ENCODE measurements around the gene TMEM121. TPM values are rescaled to one million over a fixed set of nuclear protein-coding genes. Genes with fewer than 3 reads are reported as not detected.
A peak's percentile ranks its signal among the peaks of the same experiment; 100 is the strongest.

Gene TMEM121
- total and polyA plus RNA-seq, 10 of the 15 experiments (the other 5 are each of a cell fraction or from before 2014, with no cell fraction given): 0.04 to 4.9 (median 1.2) TPM; not detected in 2

DNA sequence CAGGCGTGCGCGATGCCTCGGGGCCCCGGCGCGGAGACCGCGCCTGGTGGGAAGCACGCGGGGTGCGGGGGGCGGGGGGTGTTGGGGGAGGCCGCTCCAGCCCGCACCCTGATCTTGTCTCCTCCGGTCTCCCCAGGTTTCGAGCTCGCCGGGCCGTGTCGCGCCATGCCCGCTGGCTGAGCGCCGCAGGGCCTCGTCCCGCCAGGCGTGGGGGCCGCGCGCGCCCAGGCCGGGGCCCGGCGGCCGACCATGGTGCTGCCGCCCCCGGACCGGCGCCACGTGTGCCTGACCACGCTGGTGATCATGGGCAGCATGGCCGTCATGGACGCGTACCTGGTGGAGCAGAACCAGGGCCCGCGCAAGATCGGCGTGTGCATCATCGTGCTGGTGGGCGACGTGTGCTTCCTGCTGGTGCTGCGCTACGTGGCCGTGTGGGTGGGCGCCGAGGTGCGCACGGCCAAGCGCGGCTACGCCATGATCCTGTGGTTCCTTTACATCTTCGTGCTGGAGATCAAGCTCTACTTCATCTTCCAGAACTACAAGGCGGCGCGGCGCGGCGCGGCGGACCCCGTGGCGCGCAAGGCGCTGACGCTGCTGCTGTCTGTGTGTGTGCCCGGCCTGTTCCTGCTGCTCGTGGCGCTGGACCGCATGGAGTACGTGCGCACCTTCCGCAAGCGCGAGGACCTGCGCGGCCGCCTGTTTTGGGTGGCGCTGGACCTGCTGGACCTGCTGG, 2.4 kb downstream of the TMEM121 start:
- no peak for DNase-seq (ENCODE audit: low read depth, low spot score)
- CTCF ChIA-PET: interaction anchor here (0.7 to 1.9 kb wide), 9 partner anchors 12 to 944 kb away, joined by 3 to 18 read pairs (median 4); no protein-coding TSS in a partner anchor
- 25% methylated on average over 49 of the region's 89 CpGs for WGBS (ENCODE audit: insufficient coverage, insufficient replicate concordance, low lambda C conversion rate, missing lambda C conversion rate)
- H3K79me2 ChIP-seq (ENCODE audit: control insufficient read depth, insufficient read depth, low read length): no peaks in the 10 kb centered on the region
- H3K36me3 ChIP-seq (ENCODE audit: control insufficient read depth in 2 of 2, insufficient read depth in 2 of 2, low read length in 1 of 2): no peaks in the 10 kb centered on the region
- no peaks in the 10 kb centered on the region for H3K9me3 ChIP-seq (replicated peaks; ENCODE audit: control insufficient read depth, insufficient read depth, low read length)
- H2AFZ ChIP-seq (ENCODE audit: control insufficient read depth, low read depth, low read length): peak overlapping the region; percentile 92
- TF ChIP-seq GABPA (IDR thresholded peaks at IDR 0.05; ENCODE audit: low read depth) (no peak), PAX5 (IDR thresholded peaks at IDR 0.05; ENCODE audit: borderline replicate concordance, low read depth, low read length) (peak; percentile 44; the same call in 1 of the 2 replicates)
- POLR2A ChIA-PET: interaction anchor here (0.6 kb wide), 1 partner anchor 303 kb away, joined by 7 read pairs; no protein-coding TSS in a partner anchor
- H3K4me3 ChIP-seq: peak overlapping the region; percentile 32; the same call in 1 of the 2 replicates
- H3K27me3 ChIP-seq (replicated peaks in 1 of 2; ENCODE audit: control insufficient read depth in 2 of 2, insufficient read depth in 2 of 2, low read length in 1 of 2): peaks cover 5 to 7% of the 10 kb centered on the region in 2 experiments; a peak in 3 of 4 replicates
- FAIRE-seq: peak; percentile 35
- in situ Hi-C loops (cut with MboI) (no loop called here), intact Hi-C loops (cut with micrococcal nuclease; ENCODE audit: unreplicated experiment) (loop anchor here (5.0 kb wide), 2 partner anchors 36 to 326 kb away; partner anchors contain the start of gene TEDC1)
- SMC1A ChIA-PET (ENCODE audit: uncharacterized antibody, unreplicated experiment): interaction anchor here (1.0 to 1.8 kb wide), 2 partner anchors 43 to 157 kb away, joined by 3 to 11 read pairs; no protein-coding TSS in a partner anchor
- no peaks in the 10 kb centered on the region for H4K20me1 ChIP-seq (ENCODE audit: control insufficient read depth, insufficient read depth)
- no TSS peak for BruUV-seq (replicated peaks)
- no peak overlapping the region; the same call in 1 of the 2 replicates for H3K9ac ChIP-seq (ENCODE audit: control insufficient read depth, insufficient read depth, low read length)
- RAD21 ChIA-PET (ENCODE audit: unreplicated experiment): interaction anchor here (0.5 to 1.6 kb wide), 7 partner anchors 39 to 199 kb away, joined by 3 to 10 read pairs (median 4); no protein-coding TSS in a partner anchor
- H3K4me1 ChIP-seq (ENCODE audit: control insufficient read depth, insufficient read depth, low read length): peaks cover 4% of the 10 kb centered on the region
- H3K27ac ChIP-seq (ENCODE audit: control insufficient read depth, insufficient read depth): no peak overlapping the region
- peak overlapping the region; percentile 57 for H3K4me2 ChIP-seq (ENCODE audit: control insufficient read depth, insufficient read depth)
- no peak; the same call in 2 of the 3 replicates for ATAC-seq

DNA sequence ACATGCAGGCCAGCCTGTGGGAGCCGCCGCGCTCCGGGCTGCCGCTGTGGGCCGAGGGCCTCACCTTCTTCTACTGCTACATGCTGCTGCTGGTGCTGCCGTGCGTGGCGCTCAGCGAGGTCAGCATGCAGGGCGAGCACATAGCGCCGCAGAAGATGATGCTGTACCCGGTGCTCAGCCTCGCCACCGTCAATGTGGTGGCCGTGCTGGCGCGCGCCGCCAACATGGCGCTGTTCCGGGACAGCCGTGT, 2.9 kb downstream of the TMEM121 start:
- H4K20me1 ChIP-seq (ENCODE audit: control insufficient read depth, insufficient read depth): no peaks in the 10 kb centered on the region
- WGBS (ENCODE audit: insufficient coverage, insufficient replicate concordance, low lambda C conversion rate, missing lambda C conversion rate): 39% methylated on average over 24 of the region's 24 CpGs
- H2AFZ ChIP-seq (ENCODE audit: control insufficient read depth, low read depth, low read length): peak overlapping the region; percentile 42; the same call in 1 of the 2 replicates
- TF ChIP-seq SPI1 (IDR thresholded peaks at IDR 0.05; ENCODE audit: borderline replicate concordance, insufficient read depth, low read depth, low read length) (no peak), CREB1 (IDR thresholded peaks at IDR 0.05; ENCODE audit: low read depth) (no peak), GATAD2B (conservative IDR thresholded peaks at IDR 0.05; ENCODE audit: low read depth) (0 out of 2 replicates have a peak, but pooled peaks have one; percentile 7), ZZZ3 (IDR thresholded peaks at IDR 0.05; ENCODE audit: control insufficient read depth, insufficient read length, low read depth) (no peak)
- FAIRE-seq (no peak), ATAC-seq (no peak; the same call in 2 of the 3 replicates), DNase-seq (ENCODE audit: low read depth, low spot score) (no peak)
- RAD21 ChIA-PET (ENCODE audit: unreplicated experiment): interaction anchor here (1.2 to 1.6 kb wide), 2 partner anchors 39 to 49 kb away, joined by 6 to 10 read pairs; no protein-coding TSS in a partner anchor
- POLR2A ChIA-PET: no interaction called here
- H3K9ac ChIP-seq (ENCODE audit: control insufficient read depth, insufficient read depth, low read length): no peak overlapping the region
- intact Hi-C loops (cut with micrococcal nuclease; ENCODE audit: unreplicated experiment) (loop anchor here (5.0 kb wide), 2 partner anchors 37 to 327 kb away; partner anchors contain the start of gene TEDC1), in situ Hi-C loops (cut with MboI) (no loop called here)
- H3K9me3 ChIP-seq (replicated peaks; ENCODE audit: control insufficient read depth, insufficient read depth, low read length): no peaks in the 10 kb centered on the region
- CTCF ChIA-PET: interaction anchor here (0.9 to 1.6 kb wide), 5 partner anchors 14 to 944 kb away, joined by 3 to 18 read pairs (median 4); no protein-coding TSS in a partner anchor
- no TSS peak for BruUV-seq (replicated peaks)
- peaks cover 4% of the 10 kb centered on the region for H3K4me1 ChIP-seq (ENCODE audit: control insufficient read depth, insufficient read depth, low read length)
- no peaks in the 10 kb centered on the region for H3K79me2 ChIP-seq (ENCODE audit: control insufficient read depth, insufficient read depth, low read length)
- no peaks in the 10 kb centered on the region for H3K36me3 ChIP-seq (ENCODE audit: control insufficient read depth in 2 of 2, insufficient read depth in 2 of 2, low read length in 1 of 2)
- H3K4me3 ChIP-seq: 0 out of 2 replicates have a peak overlapping the region, but pooled peaks have one; percentile 32
- peaks cover 5 to 7% of the 10 kb centered on the region in 2 experiments; a peak in 3 of 4 replicates for H3K27me3 ChIP-seq (replicated peaks in 1 of 2; ENCODE audit: control insufficient read depth in 2 of 2, insufficient read depth in 2 of 2, low read length in 1 of 2)
- H3K27ac ChIP-seq (ENCODE audit: control insufficient read depth, insufficient read depth): no peak overlapping the region
- SMC1A ChIA-PET (ENCODE audit: uncharacterized antibody, unreplicated experiment): no interaction called here
- peak overlapping the region; percentile 21; the same call in 1 of the 2 replicates for H3K4me2 ChIP-seq (ENCODE audit: control insufficient read depth, insufficient read depth)

Measured in GM12878 (cell line).